Keratinocyte (primary cell): ENCODE data around the gene MYO1E. TPM values are rescaled to one million over a fixed set of nuclear protein-coding genes. Genes with fewer than 3 reads are reported as not detected.

Experiments used
- DNase-seq: peaks from one replicate; pipeline ENCODE4 v3.0.0-alpha.2; 2011; ENCODE audit warnings: low read depth, missing footprints, low spot score
- FAIRE-seq: peaks from 2 replicates; lab custom pipeline; 2011; peaks lifted over from hg19 to GRCh38; lab: Jason Lieb, UNC
- H2AFZ ChIP-seq: 2 replicates; pipeline ENCODE4 v1.6.0; 2012; ENCODE audit warnings: low read length, control low read depth, inconsistent platforms; ENCODE audit not compliant: control insufficient read depth
- H3K27ac ChIP-seq: 2 replicates; pipeline ENCODE4 v1.5.1; 2011; ENCODE audit warnings: low read length; ENCODE audit not compliant: control insufficient read depth, insufficient read depth
- H3K27me3 ChIP-seq: 3 replicates; pipeline ENCODE4 v1.6.0; 2011; ENCODE audit warnings: low read length; ENCODE audit not compliant: control insufficient read depth, insufficient read depth; ENCODE audit errors: extremely low read depth
- H3K36me3 ChIP-seq, 2 experiments: 2 replicates in 1 of 2; 3 replicates in 1 of 2; pipeline ENCODE4 v1.5.1; 2011; ENCODE audit warnings: low read length in 2 of 2, mild to moderate bottlenecking in 1 of 2; ENCODE audit not compliant: control insufficient read depth in 2 of 2, insufficient read depth in 2 of 2; ENCODE audit errors: extremely low read depth in 1 of 2
- H3K4me1 ChIP-seq: 3 replicates; pipeline ENCODE4 v1.5.1; 2011; ENCODE audit warnings: low read length; ENCODE audit not compliant: control insufficient read depth, insufficient read depth; ENCODE audit errors: extremely low read depth
- H3K4me2 ChIP-seq: 3 replicates; pipeline ENCODE4 v1.6.0; 2011; ENCODE audit warnings: low read depth, low read length; ENCODE audit not compliant: control insufficient read depth, insufficient read depth; ENCODE audit errors: extremely low read depth
- H3K4me3 ChIP-seq, 3 experiments: fragments of 200-600 bp in 1 of 3; sonication (generic) in 1 of 3; 2 replicates in 2 of 3; 3 replicates in 1 of 3; pipeline ENCODE4 v1.5.1; 2011 to 2016; ENCODE audit warnings: low read length in 3 of 3, mild to moderate bottlenecking in 3 of 3, control low read depth in 2 of 3, inconsistent platforms in 1 of 3, low read depth in 1 of 3, mixed read lengths in 1 of 3, mixed run types in 1 of 3, moderate library complexity in 1 of 3; ENCODE audit not compliant: control insufficient read depth in 2 of 3, insufficient read depth in 2 of 3; ENCODE audit errors: extremely low read depth in 1 of 3
- H3K79me2 ChIP-seq: 2 replicates; pipeline ENCODE4 v1.6.0; 2012; ENCODE audit warnings: low read length; ENCODE audit not compliant: control insufficient read depth, insufficient read depth
- H3K9ac ChIP-seq: 3 replicates; pipeline ENCODE4 v1.6.0; 2011; ENCODE audit warnings: low read length; ENCODE audit not compliant: control insufficient read depth, insufficient read depth; ENCODE audit errors: extremely low read depth
- H3K9me1 ChIP-seq: 3 replicates; pipeline ENCODE4 v1.6.0; 2011; ENCODE audit warnings: low read length; ENCODE audit not compliant: control insufficient read depth, insufficient read depth; ENCODE audit errors: extremely low read depth
- H3K9me3 ChIP-seq: 2 replicates; pipeline ENCODE4 v1.5.1; 2012; ENCODE audit warnings: low read depth, low read length; ENCODE audit not compliant: control insufficient read depth
- H4K20me1 ChIP-seq: 3 replicates; pipeline ENCODE4 v1.6.0; 2011; ENCODE audit warnings: low read length; ENCODE audit not compliant: control insufficient read depth, insufficient read depth; ENCODE audit errors: extremely low read depth
- CTCF ChIP-seq, 3 experiments: IDR thresholded peaks in 1 of 3; conservative IDR thresholded peaks in 1 of 3; optimal IDR thresholded peaks in 1 of 3; 2 replicates in 2 of 3; 3 replicates in 1 of 3; pipeline versions ENCODE3 to v1.5.1; 2011; ENCODE audit warnings: low read length in 3 of 3, mild to moderate bottlenecking in 3 of 3, moderate library complexity in 2 of 3, control low read depth in 1 of 3, inconsistent platforms in 1 of 3; ENCODE audit not compliant: insufficient read depth in 2 of 3; ENCODE audit errors: extremely low read depth in 1 of 3
- EZH2 ChIP-seq: IDR thresholded peaks from one replicate; pipeline ENCODE4 v1.6.1; 2012; ENCODE audit warnings: inconsistent platforms, mild to moderate bottlenecking, low read length, moderate library complexity
- dilution Hi-C: fragments of 300-500 bp; cut with MboI; formaldehyde crosslinking; loops from one replicate; pipeline ENCODE4 v1.7.0; 2020; ENCODE audit warnings: low sequenced_read_pairs; ENCODE audit not compliant: extremely low pct_ligation_motif_present
- polyA plus RNA-seq, 5 experiments: library from polyadenylated mRNA; depleted of rRNA in 3 of 5; stranded (reverse) in 3 of 5; stranded (forward) in 1 of 5; unstranded in 1 of 5; fragments of >200 nt; gene quantifications; 1 replicate in 1 of 5; 2 replicates in 3 of 5; 3 replicates in 1 of 5; pipeline versions ENCODE4 v1.2.1 to v1.2.3, GENCODE V29; 2011 to 2012; ENCODE audit warnings: missing spikeins in 2 of 5, low read depth in 1 of 5, low replicate concordance in 1 of 5

MYO1E gene
- polyA plus RNA-seq, 1 donor (not counting 4 experiments of a cell fraction or from before 2014, with no cell fraction given): 213 TPM

GRCh38 chr15:59282515-59283337 lies 89.9 kb downstream of the MYO1E start:
- dilution Hi-C loops: no loop called here
- Histone ChIP-seq H3K9me3 (peaks cover 2% of the 10 kb centered on the region), H2AFZ (no peak overlapping the region), H3K36me3 (peaks cover 0 to 9% of the 10 kb centered on the region in 2 experiments), H4K20me1 (peaks cover 4% of the 10 kb centered on the region), H3K27me3 (no peaks in the 10 kb centered on the region), H3K9ac (peak overlapping the region; percentile 53), H3K4me2 (peak overlapping the region; percentile 73), H3K4me1 (peaks cover 52% of the 10 kb centered on the region), H3K79me2 (peaks cover 83% of the 10 kb centered on the region), H3K9me1 (no peaks in the 10 kb centered on the region), H3K4me3 (peak overlapping the region in 1 of 3 experiments; percentile 11), H3K27ac (peak overlapping the region; percentile 96)
- FAIRE-seq (no peak), DNase-seq (no peak)
- TF ChIP-seq CTCF (optimal IDR thresholded peaks at IDR 0.05 in 1 of 3, IDR thresholded peaks at IDR 0.05 in 1 of 3, conservative IDR thresholded peaks at IDR 0.05 in 1 of 3; ENCODE audit: extremely low read depth in 1 of 3, insufficient read depth in 2 of 3, low read length in 3 of 3) (no peak), EZH2 (no peak)

- Histone ChIP-seq H3K27ac (no peak overlapping the region), H3K4me3 (no peak overlapping the region)
These were observed 91.0 kb downstream of the MYO1E start for GRCh38 chr15:59281699-59282098.

More at GRCh38 chr15:59281699-59282098, 91.0 kb downstream of the MYO1E start:
- H4K20me1 ChIP-seq: peaks cover 4% of the 10 kb centered on the region
- H3K4me1 ChIP-seq: peaks cover 59% of the 10 kb centered on the region
- H3K79me2 ChIP-seq: peaks cover 78% of the 10 kb centered on the region
- peaks cover 2% of the 10 kb centered on the region for H3K9me3 ChIP-seq
- H3K27me3 ChIP-seq: no peaks in the 10 kb centered on the region
- DNase-seq: no peak
- H2AFZ ChIP-seq: no peak overlapping the region
- dilution Hi-C loops: no loop called here
- TF ChIP-seq EZH2: no peak
- no peak for TF ChIP-seq CTCF (optimal IDR thresholded peaks at IDR 0.05 in 1 of 3, IDR thresholded peaks at IDR 0.05 in 1 of 3, conservative IDR thresholded peaks at IDR 0.05 in 1 of 3; ENCODE audit: extremely low read depth in 1 of 3, insufficient read depth in 2 of 3, low read length in 3 of 3)
- H3K36me3 ChIP-seq: peaks cover 0 to 6% of the 10 kb centered on the region in 2 experiments
- no peaks in the 10 kb centered on the region for H3K9me1 ChIP-seq
- H3K4me2 ChIP-seq: no peak overlapping the region
- no peak for FAIRE-seq
- no peak overlapping the region for H3K9ac ChIP-seq
